ENCODE data around the gene TNS1.

DNA sequence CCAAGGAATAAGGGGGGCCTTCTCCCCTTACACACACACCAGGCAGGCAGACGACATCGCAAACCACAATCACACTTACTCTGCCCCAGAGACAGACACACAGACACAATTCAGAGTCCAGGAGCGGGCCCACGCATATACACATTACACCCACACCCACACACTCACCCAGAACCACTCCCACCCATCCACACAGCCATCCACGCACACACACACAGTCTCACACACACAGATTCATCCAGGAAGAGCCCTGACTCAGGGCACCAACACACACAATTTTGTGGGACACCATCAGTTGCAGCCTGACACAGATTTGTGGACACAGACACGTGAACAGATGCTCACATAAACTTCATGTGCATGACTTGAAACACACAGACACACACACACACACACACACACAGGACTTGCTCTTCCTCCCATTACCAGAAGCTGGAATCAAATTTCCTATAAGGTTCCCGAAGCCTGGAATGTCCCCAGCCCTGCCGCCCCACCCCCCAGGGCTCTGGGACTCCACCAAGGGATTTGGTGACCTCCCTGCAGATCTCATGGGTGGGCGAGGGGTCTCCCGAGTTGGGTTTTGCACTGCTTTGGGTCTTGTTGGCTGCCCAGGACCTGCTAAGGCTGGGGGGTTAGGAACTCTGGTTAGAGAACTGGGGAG is 23.5 kb downstream of the TNS1 start:
- TF ChIP-seq, protein P1, sequence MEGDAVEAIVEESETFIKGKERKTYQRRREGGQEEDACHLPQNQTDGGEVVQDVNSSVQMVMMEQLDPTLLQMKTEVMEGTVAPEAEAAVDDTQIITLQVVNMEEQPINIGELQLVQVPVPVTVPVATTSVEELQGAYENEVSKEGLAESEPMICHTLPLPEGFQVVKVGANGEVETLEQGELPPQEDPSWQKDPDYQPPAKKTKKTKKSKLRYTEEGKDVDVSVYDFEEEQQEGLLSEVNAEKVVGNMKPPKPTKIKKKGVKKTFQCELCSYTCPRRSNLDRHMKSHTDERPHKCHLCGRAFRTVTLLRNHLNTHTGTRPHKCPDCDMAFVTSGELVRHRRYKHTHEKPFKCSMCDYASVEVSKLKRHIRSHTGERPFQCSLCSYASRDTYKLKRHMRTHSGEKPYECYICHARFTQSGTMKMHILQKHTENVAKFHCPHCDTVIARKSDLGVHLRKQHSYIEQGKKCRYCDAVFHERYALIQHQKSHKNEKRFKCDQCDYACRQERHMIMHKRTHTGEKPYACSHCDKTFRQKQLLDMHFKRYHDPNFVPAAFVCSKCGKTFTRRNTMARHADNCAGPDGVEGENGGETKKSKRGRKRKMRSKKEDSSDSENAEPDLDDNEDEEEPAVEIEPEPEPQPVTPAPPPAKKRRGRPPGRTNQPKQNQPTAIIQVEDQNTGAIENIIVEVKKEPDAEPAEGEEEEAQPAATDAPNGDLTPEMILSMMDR (IDR thresholded peaks at IDR 0.05 in 2 of 3, conservative IDR thresholded peaks at IDR 0.05 in 1 of 3; ENCODE audit: borderline replicate concordance in 1 of 3, insufficient read depth in 1 of 3, low read depth in 2 of 3, low read length in 2 of 3) = no peak
- TF ChIP-seq ZNF274 (IDR thresholded peaks at IDR 0.05; ENCODE audit: low read depth, low read length) (no peak), ZFX (IDR thresholded peaks at IDR 0.05) (no peak), POLR2A (IDR thresholded peaks at IDR 0.05; ENCODE audit: borderline replicate concordance, extremely low read depth, insufficient read depth, insufficient read length) (no peak), JUND (IDR thresholded peaks at IDR 0.05) (no peak)
- TF ChIP-seq, protein P2, sequence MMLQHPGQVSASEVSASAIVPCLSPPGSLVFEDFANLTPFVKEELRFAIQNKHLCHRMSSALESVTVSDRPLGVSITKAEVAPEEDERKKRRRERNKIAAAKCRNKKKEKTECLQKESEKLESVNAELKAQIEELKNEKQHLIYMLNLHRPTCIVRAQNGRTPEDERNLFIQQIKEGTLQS (IDR thresholded peaks at IDR 0.05) = no peak

Data from HCT116 (cell line).